Measurements from ENCODE around the gene KANK4. TPM values are rescaled to one million over a fixed set of nuclear protein-coding genes. Genes with fewer than 3 reads are reported as not detected.

KANK4 gene
- total RNA-seq, 6 experiments from 2014 or later: 0.18 to 6.7 (median 1.3) TPM

DNA sequence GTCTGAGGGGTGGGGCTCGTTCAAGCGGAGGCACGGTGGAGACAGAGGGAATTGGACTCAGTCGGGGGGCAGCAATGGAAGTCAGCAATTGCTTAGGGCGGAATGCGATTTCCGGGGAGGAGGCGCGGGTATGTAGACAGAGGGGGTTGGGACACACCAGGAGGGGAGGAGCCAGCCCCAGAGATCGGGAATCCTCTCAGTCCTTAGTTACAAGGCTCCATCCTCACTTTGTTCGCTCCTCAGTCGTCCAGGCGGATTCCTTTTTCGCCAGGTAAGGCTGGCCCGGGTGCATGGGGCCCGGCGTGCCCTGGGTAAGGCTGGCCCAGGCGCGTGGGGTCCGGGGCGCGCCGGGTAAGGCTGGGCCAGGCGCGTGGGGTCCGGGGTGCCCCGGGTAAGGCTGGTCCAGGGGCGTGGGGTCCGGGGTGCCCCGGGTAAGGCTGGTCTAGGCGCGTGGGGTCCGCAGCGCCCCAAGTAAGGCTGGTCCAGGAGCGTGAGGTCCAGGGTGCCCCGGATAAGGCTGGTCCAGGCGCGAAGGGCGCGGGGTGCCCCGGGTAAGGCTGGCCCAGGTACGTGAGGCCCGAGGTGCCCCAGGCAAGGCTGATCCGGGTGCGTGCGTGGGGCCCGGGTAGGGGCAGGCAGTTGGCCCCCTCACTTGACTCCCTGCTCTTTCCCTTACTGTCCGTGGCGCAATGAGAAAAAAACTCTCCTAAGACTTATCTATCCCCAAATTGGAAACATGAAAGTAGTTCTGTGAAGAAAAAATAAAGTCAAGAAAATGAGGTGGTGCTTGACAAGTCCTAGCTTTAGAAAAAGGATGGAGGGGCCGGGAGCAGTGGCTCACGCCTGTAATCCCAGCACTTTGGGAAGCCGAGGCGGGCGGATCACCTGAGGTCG, 124.3 kb downstream of the KANK4 start, which contains the start of gene L1TD1:
L1TD1 (plus strand) TSS at position 199 of the 894 bp plus-strand sequence. CDS start 11,780 bp downstream, outside the sequence.
- no peaks in the 10 kb centered on the region for H3K27me3 ChIP-seq
- no peak for ATAC-seq
- WGBS (ENCODE audit: insufficient coverage, low coverage, low lambda C conversion rate, missing lambda C conversion rate): 11% methylated on average over 25 of the region's 55 CpGs
- H3K9me3 ChIP-seq: no peaks in the 10 kb centered on the region
- H3K27ac ChIP-seq: no peak within 1 kb of the TSS
- peak in 1 of 3 donors; percentile 28 for DNase-seq
- H3K4me1 ChIP-seq: peaks cover 0 to 8% (median 1%) of the 10 kb centered on the region in 4 donors
- H3K4me3 ChIP-seq: no peak within 1 kb of the TSS
- intact Hi-C loops (cut with DNase I): no loop called here
- no peaks in the 10 kb centered on the region for H3K36me3 ChIP-seq
- TF ChIP-seq CTCF (IDR thresholded peaks at IDR 0.05) (no peak), POLR2A (IDR thresholded peaks at IDR 0.05) (no peak)

DNA sequence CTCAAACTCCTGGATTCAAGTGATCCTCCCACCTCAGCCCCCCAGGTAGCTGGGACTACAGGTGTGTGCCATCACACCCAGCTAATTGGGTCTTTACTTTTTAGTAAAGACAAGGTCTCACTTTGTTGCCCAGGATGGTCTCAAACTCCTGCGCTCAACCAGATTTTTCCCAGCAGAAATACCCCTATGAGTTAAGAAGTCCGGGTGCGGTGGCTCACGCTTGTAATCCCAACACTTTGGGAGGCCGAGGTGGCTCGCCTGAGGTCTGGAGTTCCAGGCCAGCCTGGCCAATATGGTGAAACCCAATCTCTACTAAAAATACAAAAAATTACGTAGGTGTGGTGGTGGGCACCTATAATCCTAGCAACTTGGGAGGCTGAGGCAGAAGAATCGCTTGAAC, 131.1 kb downstream of the KANK4 start:
- Histone ChIP-seq H3K4me3 (no peak overlapping the region), H3K27ac (no peak overlapping the region), H3K4me1 (no peaks in the 10 kb centered on the region), H3K27me3 (no peaks in the 10 kb centered on the region), H3K9me3 (no peaks in the 10 kb centered on the region), H3K36me3 (no peaks in the 10 kb centered on the region)
- DNase-seq (peak in 1 of 3 donors; percentile 10), ATAC-seq (no peak)
- intact Hi-C loops (cut with DNase I): no loop called here
- no peak for TF ChIP-seq CTCF (IDR thresholded peaks at IDR 0.05)
- 100% methylated on average over 2 of the region's 8 CpGs for WGBS (ENCODE audit: insufficient coverage, low coverage, low lambda C conversion rate, missing lambda C conversion rate)

GRCh38 chr1:62187548-62187947, 131.7 kb downstream of the KANK4 start:
- TF ChIP-seq CTCF (IDR thresholded peaks at IDR 0.05): no peak
- no peak for TF ChIP-seq POLR2A (IDR thresholded peaks at IDR 0.05)
- intact Hi-C loops (cut with DNase I): no loop called here
- no peak for ATAC-seq
- H3K9me3 ChIP-seq: no peaks in the 10 kb centered on the region
- no peaks in the 10 kb centered on the region for H3K36me3 ChIP-seq
- DNase-seq: peak in 1 of 3 donors; percentile 20
- 100% methylated on average over 1 of the region's 5 CpGs for WGBS (ENCODE audit: insufficient coverage, low coverage, low lambda C conversion rate, missing lambda C conversion rate)
- H3K4me1 ChIP-seq: no peaks in the 10 kb centered on the region
- H3K27me3 ChIP-seq: no peaks in the 10 kb centered on the region
- no peak overlapping the region for H3K27ac ChIP-seq
- H3K4me3 ChIP-seq: no peak overlapping the region

Small RNA genes within 50 kb of the gene (small RNA-seq; reads per million reads assigned to genes)
- gene RNU6-371P: 0 reads per million in 2 experiments

Other genes with a start within 250 kb of the KANK4 start
- under 1 TPM in 1 of 6 experiments, not detected in 5; 0.04 TPM for gene L1TD1, start 124.6 kb downstream of the KANK4 start, total RNA-seq
- gene USP1, start 117.6 kb upstream of the KANK4 start, total RNA-seq: 1 to 10 TPM; 4.9 to 8.4 (median 6.6) TPM